NCI-H2107 treated with DMSO at 0.1 percent for 48 hours (cell line): ENCODE results near the gene TMIGD2.
"Not testable (repeated sequence)": the region's sequence is repeated elsewhere in the genome, so short reads cannot be mapped to it uniquely, and the experiment has no call there.

Experiments used
- DNase-seq: peaks from one replicate; lab custom pipeline; 2025; ENCODE audit not compliant: unreplicated experiment; lab: John Stamatoyannopoulos, UW

The TMIGD2 gene

DNA sequence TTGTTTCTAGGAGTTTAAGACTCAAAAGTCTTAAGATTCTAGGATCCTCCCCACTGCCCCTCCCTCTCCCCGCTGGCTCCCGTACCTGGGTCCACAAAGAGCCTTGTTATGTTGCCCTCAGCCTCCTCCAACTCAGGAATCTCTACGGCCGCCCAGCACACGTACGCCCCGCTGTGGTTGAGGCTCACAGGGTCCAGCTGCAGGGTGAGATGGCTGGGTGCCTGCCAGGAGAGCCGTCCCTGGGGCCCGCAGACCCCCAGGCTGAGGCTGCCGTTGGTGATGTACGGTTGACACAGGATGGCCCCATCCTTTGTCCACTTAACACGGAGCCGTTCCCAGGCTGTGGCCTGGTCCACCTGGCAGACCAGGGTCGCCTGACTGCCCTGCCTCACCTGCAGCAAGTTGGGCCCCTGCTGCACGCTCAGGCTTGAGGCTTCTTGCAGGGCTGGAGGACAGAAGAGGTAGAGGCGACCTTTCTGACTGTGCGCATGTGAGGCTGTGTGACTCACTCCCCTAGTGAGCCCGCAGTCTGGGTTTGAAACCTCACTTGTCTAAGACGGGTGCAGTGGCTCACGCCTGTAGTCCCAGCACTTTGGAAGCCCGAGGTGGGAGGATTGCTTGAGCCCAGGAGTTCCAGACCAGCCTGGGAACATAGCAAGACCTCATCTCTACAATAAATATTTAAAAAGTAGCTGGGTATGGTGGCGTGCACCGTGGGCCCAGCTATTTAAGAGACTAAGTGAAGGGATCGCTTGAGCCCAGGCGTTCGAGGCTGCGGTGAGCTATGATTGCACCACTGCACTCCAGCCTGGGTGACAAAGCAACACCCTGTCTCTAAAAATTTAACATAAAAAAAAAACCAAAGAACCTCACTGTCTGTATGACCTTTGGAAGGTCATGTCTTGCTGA, 4.0 kb downstream of the TMIGD2 start:
- no peak for DNase-seq

DNA sequence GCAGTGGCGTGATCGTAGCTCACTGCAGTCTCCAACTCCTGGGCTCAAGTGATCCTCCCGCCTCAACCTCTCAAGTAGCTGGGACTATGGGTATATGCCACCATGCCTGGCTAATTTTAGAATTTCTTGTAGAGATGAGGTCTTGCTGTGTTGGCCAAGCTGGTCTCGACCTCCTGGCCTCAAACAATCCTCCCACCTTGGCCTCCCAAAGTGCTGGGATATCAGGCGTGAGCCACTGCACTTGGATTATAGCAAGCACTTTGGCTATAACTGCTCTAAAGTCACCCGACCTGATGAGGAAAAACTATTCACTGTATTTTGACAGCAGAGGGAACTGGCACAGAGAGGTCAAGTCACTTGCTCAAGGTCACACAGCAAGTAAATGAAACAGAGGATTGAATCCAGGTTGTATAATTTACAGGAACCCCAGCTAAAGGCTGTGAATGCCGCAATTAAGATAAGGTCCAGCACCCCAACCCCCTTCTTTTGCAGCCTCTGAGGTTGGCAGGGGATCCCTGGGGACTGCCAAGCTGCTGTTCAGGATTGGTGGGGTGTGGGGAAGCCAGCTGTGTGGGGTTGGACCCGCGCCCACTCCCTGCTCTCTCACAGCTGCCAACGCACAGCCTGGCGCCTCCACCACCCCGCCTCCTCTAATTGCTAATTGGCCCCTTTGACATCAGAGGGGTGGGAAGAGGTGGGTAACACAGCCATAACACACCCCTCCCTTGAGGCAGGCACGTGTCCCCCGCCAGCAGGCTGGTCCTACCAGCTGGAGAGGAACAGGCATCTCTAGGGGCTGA, 6.0 kb downstream of the TMIGD2 start:
- DNase-seq = peak; percentile 80

DNA sequence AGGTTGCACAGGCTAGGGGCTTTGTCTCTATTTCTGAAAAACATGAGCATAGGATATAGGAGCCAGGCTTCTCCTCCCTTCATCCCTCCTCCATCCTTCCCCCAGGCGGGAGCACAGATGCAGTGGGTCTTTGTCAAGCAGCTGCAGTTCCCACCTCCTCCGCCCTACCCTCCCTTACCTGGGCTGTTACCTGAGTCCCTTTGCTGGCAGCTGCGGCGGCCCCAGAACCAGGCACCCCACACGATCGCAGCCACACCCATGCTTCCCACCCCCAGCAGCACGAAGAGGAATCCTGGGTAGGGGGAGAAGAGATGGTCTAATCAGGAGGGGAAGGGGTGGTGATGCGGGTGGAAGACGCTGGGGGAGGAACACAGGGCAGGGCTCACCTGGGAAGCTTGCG, 7.8 kb downstream of the TMIGD2 start:
- peak; percentile 37 for DNase-seq

DNA sequence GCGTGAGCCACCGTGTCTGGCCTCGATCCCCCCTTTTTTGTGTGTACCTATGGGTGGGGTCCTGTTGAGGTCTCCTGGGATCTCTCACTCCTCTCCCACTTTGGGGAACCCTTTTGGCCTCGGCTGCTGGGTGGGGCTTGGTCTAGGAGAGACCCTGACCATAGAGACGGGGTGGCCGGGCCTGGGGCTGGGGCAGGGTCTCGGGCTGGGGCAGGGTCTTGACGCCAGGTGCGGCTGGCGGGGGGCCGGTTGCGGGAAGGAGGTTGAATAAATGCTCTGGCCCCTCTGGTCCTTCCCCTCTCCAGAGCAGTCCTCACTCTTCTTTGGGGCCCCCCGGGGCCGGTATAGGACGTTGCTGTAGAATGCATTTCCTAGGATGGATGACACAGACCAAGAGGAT, 9.7 kb downstream of the TMIGD2 start:
- no peak for DNase-seq

DNA sequence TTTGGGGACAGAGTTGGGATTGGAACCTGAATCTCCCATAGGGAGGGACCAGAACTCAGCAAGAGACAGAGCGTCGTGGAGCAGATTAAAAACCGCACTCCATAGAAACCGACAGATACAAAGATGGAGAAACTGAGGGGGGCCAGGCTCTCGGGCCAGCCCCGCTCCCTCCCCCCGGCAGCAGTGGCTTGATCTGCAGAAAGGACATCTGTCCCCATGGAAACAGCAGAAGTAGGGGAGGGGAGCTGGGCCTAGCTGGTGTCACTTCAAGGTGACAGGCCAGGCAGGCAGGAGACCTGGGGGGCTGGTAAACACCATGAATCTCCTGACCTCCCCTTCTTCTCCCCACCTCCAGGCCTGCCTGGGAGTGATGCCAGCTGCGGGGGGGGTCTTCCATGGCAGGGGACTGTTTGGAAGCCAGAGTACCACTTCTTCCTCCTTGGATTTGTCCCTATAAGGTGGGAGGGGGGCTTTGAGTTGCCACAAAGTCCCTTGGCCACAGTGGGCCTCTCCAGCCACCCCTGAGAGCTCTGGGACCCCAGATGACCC, 10.9 kb downstream of the TMIGD2 start:
- no peak for DNase-seq

DNA sequence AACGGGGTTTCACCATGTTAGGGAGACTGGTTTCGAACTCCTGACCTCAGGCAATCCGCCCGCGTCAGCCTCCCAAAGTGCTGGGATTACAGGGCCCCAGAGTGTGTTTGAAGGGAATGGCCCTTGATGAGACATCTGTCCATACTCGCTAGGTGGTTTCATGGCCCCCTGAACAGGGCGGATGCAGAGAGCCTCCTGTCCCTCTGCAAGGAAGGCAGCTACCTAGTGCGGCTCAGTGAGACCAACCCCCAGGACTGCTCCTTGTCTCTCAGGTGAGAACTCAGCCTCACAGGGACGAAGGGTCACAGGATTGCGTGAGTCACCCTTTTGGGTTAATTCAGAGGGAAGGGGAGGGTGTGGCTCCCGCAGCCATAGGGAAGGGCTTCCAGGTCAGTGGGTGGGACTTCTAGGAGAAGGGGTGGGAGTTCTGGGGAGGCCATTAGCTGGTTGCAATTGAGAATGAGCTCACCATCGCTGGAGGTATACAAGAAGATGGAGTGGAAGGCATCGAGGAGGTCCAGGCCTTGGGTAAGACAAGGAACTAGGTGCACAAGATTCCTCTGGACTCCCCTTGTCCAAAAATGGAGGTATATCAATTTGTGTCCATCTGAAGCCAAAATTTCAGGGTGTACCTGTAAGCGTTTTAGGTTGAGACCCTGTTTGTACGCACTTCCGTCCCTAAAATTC, 14.0 kb downstream of the TMIGD2 start:
- DNase-seq = no peak

DNA sequence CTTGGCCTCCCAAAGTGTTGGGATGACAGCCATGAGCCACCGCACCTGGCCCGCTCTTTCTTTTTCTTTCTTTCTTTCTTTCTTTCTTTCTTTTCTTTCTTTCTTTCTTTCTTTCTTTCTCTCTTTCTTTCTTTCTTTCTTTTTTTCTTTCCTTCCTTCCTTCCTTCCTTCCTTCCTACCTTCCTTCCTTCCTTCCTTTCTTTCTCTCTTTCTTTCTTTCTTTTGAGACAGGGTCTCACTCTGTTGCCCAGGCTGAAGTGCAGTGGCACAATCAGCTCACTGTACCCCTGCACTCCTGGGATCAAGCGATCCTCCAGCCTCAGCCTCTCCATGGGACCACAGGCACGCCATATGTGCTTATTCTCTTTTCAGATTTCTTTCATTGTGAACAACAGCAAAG, 16.0 kb downstream of the TMIGD2 start:
- DNase-seq = not testable (repeated sequence)

DNA sequence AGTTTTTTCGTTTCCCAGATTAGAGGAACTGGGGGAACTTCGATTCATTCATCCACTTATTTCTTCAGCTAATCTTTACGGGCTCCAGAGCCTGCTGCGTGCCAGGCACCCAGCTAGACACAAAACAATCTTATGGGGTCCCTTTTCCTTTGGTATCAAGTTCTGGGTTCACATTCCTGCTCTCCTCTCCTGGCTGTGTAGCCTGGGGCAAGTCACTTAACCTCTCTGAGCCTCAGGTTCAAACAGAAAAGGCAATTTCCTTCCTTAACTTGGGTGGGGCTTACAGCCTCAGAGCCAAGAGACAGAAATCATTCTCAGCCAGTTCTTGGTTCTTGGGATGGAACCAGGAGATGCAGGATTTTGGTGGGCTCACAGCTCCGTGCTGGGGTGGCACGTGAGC, 17.2 kb downstream of the TMIGD2 start:
- no peak for DNase-seq

DNA sequence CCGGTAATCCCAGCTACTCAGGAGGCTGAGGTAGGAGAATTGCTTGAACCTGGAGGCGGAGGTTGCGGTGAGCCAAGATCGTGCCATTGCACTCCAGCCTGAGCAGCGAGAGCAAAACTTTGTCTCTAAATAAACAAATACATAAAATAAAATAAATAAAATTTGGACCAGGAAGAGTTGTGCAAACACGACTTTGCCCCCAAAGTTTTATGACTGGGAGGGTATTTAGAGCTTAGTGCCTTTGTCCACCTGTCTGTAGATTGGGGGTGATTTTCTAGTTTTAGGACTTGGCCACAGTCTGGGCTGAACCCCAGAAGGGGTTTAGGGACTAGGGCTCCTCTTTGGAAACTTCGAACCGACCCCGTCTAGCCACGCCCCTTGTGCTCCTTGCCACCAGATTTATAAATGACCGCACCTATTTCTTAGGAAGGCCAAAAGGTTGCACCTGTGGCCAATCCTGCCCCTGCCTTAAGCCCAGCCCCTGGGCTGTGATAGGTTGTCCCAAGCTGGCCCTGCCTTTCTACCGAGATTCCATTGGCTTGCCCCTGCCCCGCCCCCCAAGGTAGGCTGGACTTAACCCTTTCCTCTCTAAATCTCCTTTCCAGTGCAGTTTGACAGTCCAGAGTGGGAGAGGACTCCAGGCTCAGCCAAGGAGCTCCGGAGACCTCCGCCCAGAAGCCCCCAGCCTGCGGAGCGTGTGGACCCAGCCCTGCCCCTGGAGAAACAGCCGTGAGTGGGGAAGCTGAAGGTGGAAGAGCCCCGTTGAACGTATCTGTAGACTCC, 17.8 kb downstream of the TMIGD2 start:
- DNase-seq = no peak

DNA sequence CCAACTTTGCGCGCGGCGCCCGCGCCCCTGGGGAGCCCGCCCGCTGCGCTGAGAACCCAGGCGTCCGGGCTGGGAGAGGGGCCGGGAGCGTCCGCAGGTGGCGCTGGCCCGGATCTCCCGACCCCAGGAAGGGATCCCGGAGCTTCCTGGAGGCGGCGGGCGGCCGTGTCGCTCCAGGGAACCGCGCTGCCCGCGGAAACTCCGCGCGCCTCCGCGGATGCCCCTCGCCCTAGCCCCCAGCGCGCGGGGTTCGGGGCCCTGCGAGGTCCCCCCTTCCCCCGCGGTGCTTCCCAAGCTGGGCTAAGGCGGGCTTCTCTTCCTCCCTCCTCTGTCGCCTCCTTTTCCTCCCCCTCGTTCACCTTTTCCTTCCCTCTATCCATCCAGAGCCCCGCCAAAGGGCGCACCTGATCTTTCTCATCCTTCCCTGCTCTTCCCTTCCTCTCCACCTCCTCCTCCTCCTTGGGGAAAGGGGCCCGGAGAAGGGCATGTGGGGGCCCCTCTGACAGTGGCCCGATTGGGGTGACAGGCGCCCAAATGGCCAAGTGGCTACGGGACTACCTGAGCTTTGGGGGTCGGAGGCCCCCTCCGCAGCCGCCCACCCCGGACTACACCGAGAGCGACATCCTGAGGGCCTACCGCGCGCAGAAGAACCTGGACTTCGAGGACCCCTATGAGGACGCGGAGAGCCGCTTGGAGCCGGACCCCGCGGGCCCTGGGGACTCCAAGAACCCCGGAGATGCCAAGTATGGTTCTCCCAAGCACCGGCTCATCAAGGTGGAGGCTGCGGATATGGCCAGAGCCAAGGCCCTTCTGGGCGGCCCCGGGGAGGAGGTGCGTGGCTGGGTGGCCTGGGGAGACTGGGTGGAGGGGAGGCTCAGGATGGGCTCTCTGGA, 22.4 kb downstream of the TMIGD2 start:
- no peak for DNase-seq

DNA sequence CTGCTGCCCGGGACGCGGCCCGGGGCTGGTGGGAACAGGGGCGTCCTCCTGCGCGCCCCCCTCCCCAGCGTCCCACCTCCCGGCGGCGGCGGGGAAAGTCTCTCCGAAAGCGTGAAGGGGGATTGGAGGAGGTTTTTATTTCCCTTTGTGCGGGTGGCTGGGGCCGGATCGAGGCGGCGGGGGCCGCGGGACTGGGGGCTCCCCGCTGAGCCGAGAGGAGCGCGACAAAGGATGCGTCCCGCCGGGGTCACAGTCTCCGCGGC, 23.0 kb downstream of the TMIGD2 start:
- no peak for DNase-seq

DNA sequence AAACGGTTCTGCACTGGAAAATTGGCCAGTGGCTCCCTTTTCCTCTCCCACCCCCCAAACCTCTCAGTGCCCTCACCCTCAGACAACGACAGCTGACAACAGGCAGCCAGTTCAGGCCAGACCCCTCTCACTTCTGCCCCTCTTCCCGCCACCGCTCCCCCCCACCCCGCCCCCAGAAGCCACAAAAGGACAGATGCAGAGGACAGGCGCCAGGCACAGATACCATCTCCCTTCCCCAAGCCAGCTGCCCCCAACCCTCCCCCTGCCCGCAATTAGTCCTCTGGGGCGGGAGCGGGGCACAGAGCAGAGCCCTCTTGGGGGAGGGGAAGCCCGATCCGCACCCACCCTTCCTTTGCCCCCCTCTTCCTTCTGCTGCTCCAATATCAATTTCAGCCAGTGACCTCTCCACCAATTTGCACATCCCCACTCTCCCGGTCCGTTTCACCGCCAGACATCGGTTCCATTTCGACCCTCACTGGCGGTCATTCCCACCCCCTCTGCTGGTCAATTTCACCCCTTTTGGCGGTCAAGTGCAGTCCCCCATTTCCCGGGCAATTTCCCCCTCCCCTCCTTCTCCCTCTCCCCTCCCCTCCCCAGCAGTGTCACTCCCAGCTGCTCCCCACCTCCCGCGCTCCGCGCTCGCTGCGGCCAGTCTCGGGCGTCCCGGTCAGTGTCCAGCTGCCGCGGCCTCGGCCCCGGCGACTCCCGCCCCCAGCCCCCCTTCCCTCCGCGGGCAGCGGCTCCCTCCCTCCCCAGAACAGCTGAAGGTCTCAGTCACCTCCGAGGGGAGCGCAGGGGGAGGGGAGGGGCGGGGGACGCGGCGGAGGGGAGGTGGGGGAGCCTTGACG, 23.5 kb downstream of the TMIGD2 start, which contains the start of gene SHD:
Gene SHD (plus strand): TSS at position 848 of the 848 bp plus-strand sequence. CDS start 798 bp downstream, outside the sequence.
- DNase-seq = no peak

DNA sequence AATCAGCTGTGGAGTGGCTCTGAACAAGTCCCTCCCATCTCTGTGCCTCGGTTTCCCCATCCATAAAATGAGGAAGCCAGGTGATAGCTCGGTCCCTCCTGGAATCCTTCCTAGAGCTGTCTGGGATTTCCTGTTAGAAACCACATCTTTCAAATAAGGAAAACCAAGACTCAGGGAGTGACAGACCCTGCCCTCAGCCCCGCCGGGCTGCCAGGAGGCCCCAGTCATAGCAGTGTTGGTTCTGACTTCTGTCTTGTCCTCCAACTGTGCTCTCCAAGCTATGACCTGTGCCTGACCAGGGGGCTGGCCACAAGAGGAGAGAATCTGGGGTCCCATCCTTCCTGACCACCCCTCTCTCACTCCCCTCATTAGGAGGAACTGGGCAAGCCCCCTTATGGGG, 24.2 kb downstream of the TMIGD2 start:
- no peak for DNase-seq

DNA sequence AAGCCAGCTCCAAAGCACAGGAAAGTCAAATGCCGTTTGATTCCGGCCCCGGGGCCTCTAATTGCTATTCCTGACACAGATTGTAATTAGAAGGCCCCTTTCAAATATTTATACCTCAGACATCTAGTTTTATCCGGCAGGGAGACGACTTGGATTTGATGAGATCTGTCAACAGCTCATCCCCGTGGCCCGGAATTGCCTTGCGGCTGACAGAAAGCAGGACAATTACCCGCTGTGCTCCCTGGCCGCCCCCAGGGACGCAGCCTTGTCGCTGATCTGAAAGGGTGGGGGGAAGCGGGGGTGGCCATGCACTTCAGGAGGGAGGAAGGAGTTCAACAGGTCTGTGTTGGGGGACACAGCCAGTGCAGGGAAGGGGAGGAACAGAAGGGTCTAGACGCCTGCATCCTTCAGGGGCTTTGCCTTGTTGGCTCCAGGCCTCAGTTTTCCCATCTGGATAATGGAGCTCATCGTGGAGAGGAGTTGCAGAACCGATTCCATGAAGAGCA, 24.9 kb downstream of the TMIGD2 start:
- DNase-seq = no peak

DNA sequence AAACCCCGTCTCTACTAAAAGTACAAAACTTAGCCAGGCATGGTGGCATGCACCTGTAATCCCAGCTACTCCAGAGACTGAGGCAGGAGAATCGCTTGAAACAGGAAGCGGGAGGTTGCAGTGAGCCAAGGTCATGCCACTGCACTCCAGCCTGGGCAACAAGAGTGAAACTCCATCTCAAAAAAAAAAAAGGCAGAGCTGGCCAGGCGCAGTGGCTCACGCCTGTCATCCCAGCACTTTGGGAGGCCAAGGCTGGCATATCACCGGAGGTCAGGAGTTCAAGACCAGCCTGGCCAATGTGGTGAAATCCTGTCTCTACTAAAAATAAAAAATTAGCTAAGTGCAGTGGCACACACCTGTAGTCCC, 27.9 kb downstream of the TMIGD2 start:
- not testable (repeated sequence) for DNase-seq

DNA sequence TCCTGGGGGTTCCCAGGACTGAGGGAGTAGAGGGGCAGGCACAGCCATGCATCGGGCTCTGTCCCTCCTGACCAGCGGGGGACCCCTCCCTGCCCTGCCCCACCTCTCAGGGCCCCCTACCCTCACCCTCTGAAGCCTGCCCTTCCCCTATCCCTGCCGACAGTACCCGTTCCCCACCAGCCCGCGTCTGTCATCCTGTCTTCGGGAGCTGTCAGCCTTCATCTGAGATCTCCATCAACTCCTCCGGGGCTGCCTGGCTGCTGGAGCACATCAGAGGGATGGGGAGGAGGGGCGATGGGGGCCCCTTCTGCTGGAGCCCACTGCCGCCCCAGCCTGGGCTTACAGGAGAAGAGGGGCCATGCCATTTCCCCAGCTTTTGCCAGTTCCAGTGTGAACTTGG, 29.3 kb downstream of the TMIGD2 start:
- no peak for DNase-seq

DNA sequence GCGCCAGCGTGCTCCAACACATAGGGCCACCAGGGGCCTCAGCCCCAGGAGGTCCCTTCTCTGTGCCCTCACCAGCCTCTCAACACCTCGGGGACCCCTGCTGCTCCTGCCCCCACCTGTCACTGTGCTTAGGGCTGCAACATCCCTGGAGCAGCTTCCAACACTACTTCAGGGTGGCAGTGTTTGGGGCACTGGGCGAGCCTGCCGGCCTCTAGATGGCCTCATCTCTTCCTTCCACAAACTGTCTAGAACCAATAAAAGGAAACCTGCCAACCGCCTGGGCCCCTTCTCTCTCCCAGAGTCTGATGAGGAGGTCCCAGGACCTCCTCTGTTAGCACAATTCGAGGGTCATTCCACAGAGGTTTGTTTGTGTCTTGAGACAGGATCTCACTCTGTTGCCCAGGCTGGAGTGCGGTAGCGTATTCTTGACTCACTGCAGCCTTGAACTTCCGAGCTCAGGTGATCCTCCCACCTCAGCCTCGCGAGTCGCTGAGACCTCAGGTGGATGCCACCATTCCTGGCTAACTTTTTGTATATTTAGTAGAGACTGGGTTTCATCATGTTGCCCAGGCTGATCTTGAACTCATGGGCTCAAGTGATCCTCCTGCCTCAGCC, 33.3 kb downstream of the TMIGD2 start:
- no peak for DNase-seq
